Hair follicle dermal papilla cell (primary cell): Measurements from ENCODE around the gene ERMP1. TPM values are rescaled to one million over a fixed set of nuclear protein-coding genes. Genes with fewer than 3 reads are reported as not detected.

Source experiments
- total RNA-seq: library from RNA; depleted of rRNA; stranded (reverse); fragments of >200 nt; gene quantifications from 2 replicates; pipeline ENCODE4 v1.2.3, GENCODE V29; 2012

Gene ERMP1
- 7.3 and 8.8 TPM in 2 replicates for total RNA-seq

GRCh38 chr9:5832538-5833529 lies at the start of gene ERMP1:
ERMP1 (minus strand) TSS chr9:5833117; CDS start chr9:5833027, 90 bp downstream.

Other genes with a start within 250 kb of the ERMP1 start
- gene RIC1, start 204.0 kb downstream of the ERMP1 start, total RNA-seq, result 54.9 and 67.5 TPM in 2 replicates
- gene MLANA, start 57.8 kb upstream of the ERMP1 start, total RNA-seq, result 0.32 TPM in 1 of 2 replicates, not detected in the other
- 17.7 and 21.1 TPM in 2 replicates for gene RANBP6, start 182.5 kb upstream of the ERMP1 start, total RNA-seq